Heart left ventricle (tissue), 13 donors: ENCODE measurements around the gene ARID3A.

ENCODE experiments used
- POLR2A ChIP-seq, 2 donors: fragments of 450-650 bp; IDR thresholded peaks; one replicate each; pipeline ENCODE4 v1.6.1; 2017; ENCODE audit warnings: antibody characterized with exemption in 2 of 2, mild to moderate bottlenecking in 2 of 2, moderate library complexity in 2 of 2
- TF ChIP-seq, protein P1 (sequence below), 12 donors: fragments of 200-600 bp; sonication (generic) in 4 of 12; IDR thresholded peaks; one replicate each; pipeline versions ENCODE4 v1.5.0 to v1.8.0; 2018 to 2022; ENCODE audit warnings: antibody characterized with exemption in 12 of 12, mild to moderate bottlenecking in 5 of 12
- donor health status: ischemic (EF 13 %, LVEDD 7.1; RV severe dilation, severe dysfunction).
- donor health status: DM: no; HTN: yes; CAD: no.
- donor health status: DM: no; HTN: no; CAD: no.
- donor health status: ischemic (EF 25% LVEDD 6.9; RV normal size, moderate dysfunction).
- donor health status: ischemic (EF 25% LVEDD 5.7; RV mildly dilated, moderate dysfunction).
- donor health status: ischemic (EF 35%, LVEDD 5.7; RV mildly dilated, moderate dysfunction).
- donor health status: nonischemic (EF 11% LVEDD 7.7; RV severe dilation, severe dysfunction).
- donor health status: DM: yes; HTN: yes; CAD: no.
- donor health status: PGD.
- donor health status: ischemic (EF 29% LVEDD 5.4; RV normal size, mild dysfunction).
- donor health status: nonischemic (EF 23%, LVEDD 6.1; RV moderate dilation, normal function).

DNA sequence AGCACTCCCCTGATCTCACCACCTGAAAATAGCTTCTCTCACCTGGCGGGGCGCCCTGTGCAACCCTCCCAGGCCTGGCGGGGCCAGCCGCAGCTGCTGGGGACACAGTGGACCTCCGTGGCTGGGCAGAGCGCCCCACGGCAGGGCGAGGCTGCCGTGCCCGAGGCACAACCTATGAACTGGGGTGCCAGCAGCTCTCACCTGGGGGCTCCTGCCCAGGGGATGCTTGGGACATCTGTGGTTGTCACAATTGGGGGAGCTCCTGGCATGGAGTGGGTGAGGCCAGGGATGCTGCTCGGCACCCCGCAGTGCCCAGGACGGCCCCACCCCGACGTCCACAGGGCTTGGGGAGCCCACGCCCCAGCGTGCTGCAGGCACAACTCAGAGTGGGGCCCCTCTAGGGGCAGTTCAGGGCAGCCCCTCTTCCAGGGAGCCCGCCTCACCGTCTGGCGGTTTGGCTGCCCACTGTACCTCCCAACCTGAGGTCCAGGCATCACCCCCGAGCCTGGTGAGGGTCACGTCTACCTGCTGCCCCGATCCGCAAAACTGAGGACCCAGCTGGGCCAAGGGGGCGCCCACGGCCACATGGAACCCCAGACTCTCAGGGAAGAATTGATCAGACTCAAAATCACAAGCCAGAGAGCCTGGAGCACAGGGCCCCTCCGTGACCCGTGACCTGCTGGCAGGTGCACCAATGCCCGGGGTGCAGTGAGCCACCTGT lies 89.4 kb downstream of the ARID3A start:
- TF ChIP-seq, protein P1, sequence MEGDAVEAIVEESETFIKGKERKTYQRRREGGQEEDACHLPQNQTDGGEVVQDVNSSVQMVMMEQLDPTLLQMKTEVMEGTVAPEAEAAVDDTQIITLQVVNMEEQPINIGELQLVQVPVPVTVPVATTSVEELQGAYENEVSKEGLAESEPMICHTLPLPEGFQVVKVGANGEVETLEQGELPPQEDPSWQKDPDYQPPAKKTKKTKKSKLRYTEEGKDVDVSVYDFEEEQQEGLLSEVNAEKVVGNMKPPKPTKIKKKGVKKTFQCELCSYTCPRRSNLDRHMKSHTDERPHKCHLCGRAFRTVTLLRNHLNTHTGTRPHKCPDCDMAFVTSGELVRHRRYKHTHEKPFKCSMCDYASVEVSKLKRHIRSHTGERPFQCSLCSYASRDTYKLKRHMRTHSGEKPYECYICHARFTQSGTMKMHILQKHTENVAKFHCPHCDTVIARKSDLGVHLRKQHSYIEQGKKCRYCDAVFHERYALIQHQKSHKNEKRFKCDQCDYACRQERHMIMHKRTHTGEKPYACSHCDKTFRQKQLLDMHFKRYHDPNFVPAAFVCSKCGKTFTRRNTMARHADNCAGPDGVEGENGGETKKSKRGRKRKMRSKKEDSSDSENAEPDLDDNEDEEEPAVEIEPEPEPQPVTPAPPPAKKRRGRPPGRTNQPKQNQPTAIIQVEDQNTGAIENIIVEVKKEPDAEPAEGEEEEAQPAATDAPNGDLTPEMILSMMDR (IDR thresholded peaks at IDR 0.05), result no peak
- TF ChIP-seq POLR2A (IDR thresholded peaks at IDR 0.05), result no peak
